Neural cell (in vitro differentiated cells): ENCODE results near the gene PARVA.

Experiments
- CTCF ChIP-seq: fragments of 450-650 bp; IDR thresholded peaks from 2 replicates; pipeline ENCODE4 v1.5.1; 2014; ENCODE audit warnings: antibody characterized with exemption, mild to moderate bottlenecking, moderate library complexity; ENCODE audit not compliant: poor library complexity, severe bottlenecking
- EP300 ChIP-seq: fragments of 450-650 bp; conservative IDR thresholded peaks from 2 replicates; pipeline ENCODE4 v1.6.1; 2014; ENCODE audit warnings: antibody characterized with exemption, mild to moderate bottlenecking, moderate library complexity; ENCODE audit not compliant: poor library complexity, severe bottlenecking
- EZH2 ChIP-seq: fragments of 200-600, 300-800 bp; shearing (Covaris generic), sonication (generic); IDR thresholded peaks from 2 replicates; pipeline ENCODE4 v1.6.1; 2014; ENCODE audit warnings: antibody characterized with exemption, low read length, borderline replicate concordance, mild to moderate bottlenecking; ENCODE audit not compliant: insufficient read depth, poor library complexity, severe bottlenecking
- MXI1 ChIP-seq: fragments of 450-650 bp; conservative IDR thresholded peaks from 2 replicates; pipeline ENCODE4 v1.6.1; 2014; ENCODE audit warnings: antibody characterized with exemption, mild to moderate bottlenecking; ENCODE audit not compliant: poor library complexity, severe bottlenecking
- POLR2AphosphoS5 ChIP-seq: IDR thresholded peaks from 2 replicates; pipeline ENCODE4 v1.6.1; 2012
- RAD21 ChIP-seq: fragments of 450-650 bp; conservative IDR thresholded peaks from 2 replicates; pipeline ENCODE4 v1.6.1; 2014; ENCODE audit warnings: antibody characterized with exemption, mild to moderate bottlenecking, moderate library complexity
- REST ChIP-seq: IDR thresholded peaks from 2 replicates; pipeline ENCODE4 v1.6.1; 2012; ENCODE audit warnings: borderline replicate concordance
- SMC3 ChIP-seq: fragments of 450-650 bp; conservative IDR thresholded peaks from 2 replicates; pipeline ENCODE4 v1.6.1; 2014; ENCODE audit warnings: antibody characterized with exemption, mild to moderate bottlenecking, moderate library complexity; ENCODE audit not compliant: poor library complexity
- TAF1 ChIP-seq: IDR thresholded peaks from 2 replicates; pipeline ENCODE4 v1.6.1; 2012; ENCODE audit warnings: low read depth

GRCh38 chr11:12502046-12502445, 124.7 kb downstream of the PARVA start:
- no peak for TF ChIP-seq CTCF
- TF ChIP-seq EZH2 = no peak
- TF ChIP-seq SMC3 = no peak
- no peak for TF ChIP-seq REST
- TF ChIP-seq RAD21 = no peak
- no peak for TF ChIP-seq TAF1
- TF ChIP-seq EP300 = no peak
- no peak for TF ChIP-seq POLR2AphosphoS5
- TF ChIP-seq MXI1 = no peak
